HFF-Myc (cell line): Measurements from ENCODE around the gene TMUB2.

ENCODE experiments used
- DNase-seq: peaks from one replicate; pipeline ENCODE4 v3.0.0-alpha.2; 2011; ENCODE audit warnings: low read depth; ENCODE audit errors: extremely low read depth
- H3K4me3 ChIP-seq: replicated peaks from 2 replicates; pipeline ENCODE4 v1.5.1; 2011; ENCODE audit warnings: low read depth, mild to moderate bottlenecking, control low read depth, low read length
- CTCF ChIP-seq: IDR thresholded peaks from 2 replicates; pipeline ENCODE4 v1.5.1; 2012; ENCODE audit warnings: mild to moderate bottlenecking, low read depth, low read length, control low read depth; ENCODE audit errors: missing control alignments

The TMUB2 gene

GRCh38 chr17:44190481-44190880 lies 3.7 kb downstream of the TMUB2 start:
- TF ChIP-seq CTCF, result no peak

GRCh38 chr17:44191369-44191768 lies 4.6 kb downstream of the TMUB2 start:
- TF ChIP-seq CTCF, result no peak
- DNase-seq, result no peak
- H3K4me3 ChIP-seq, result no peak overlapping the region

More at GRCh38 chr17:44190481-44190880, 3.7 kb downstream of the TMUB2 start:
- DNase-seq, result no peak
- H3K4me3 ChIP-seq, result no peak overlapping the region

GRCh38 chr17:44191941-44192496 lies 5.2 kb downstream of the TMUB2 start:
- DNase-seq, result no peak
- H3K4me3 ChIP-seq, result no peak overlapping the region
- no peak for TF ChIP-seq CTCF

- no peak for TF ChIP-seq CTCF
- DNase-seq, result no peak
- no peak overlapping the region for H3K4me3 ChIP-seq
Observed at GRCh38 chr17:44192750-44193149, 6.0 kb downstream of the TMUB2 start.

GRCh38 chr17:44193326-44194084 lies 6.7 kb downstream of the TMUB2 start:
- no peak for DNase-seq
- H3K4me3 ChIP-seq, result no peak overlapping the region
- TF ChIP-seq CTCF, result no peak

- no peak for DNase-seq
- TF ChIP-seq CTCF, result no peak
- 0 out of 2 replicates have a peak overlapping the region, but pooled peaks have one; percentile 76 for H3K4me3 ChIP-seq
Observed at GRCh38 chr17:44197107-44197506, 10.3 kb downstream of the TMUB2 start.
